Spinal cord (tissue), 10 donors: ENCODE data around the gene DDX5. TPM values are rescaled to one million over a fixed set of nuclear protein-coding genes. Genes with fewer than 3 reads are reported as not detected.
"Not testable (repeated sequence)": the region's sequence is repeated elsewhere in the genome, so short reads cannot be mapped to it uniquely, and the experiment has no call there.

Experiments
- DNase-seq, 6 donors: peaks; one replicate each; pipeline versions ENCODE4 v3.0.0 to v3.0.0-alpha.2; 2013 to 2015; ENCODE audit warnings: low spot score in 6 of 6, low read depth in 4 of 6
- H3K27ac ChIP-seq: one replicate; pipeline ENCODE4 v1.5.1; 2013; ENCODE audit warnings: low read depth, low read length, control low read depth
- H3K27me3 ChIP-seq: one replicate; pipeline ENCODE4 v1.6.1; 2013; ENCODE audit warnings: low read length; ENCODE audit not compliant: control insufficient read depth, insufficient read depth
- H3K36me3 ChIP-seq: one replicate; pipeline ENCODE4 v1.6.1; 2013; ENCODE audit warnings: low read length; ENCODE audit not compliant: control insufficient read depth, insufficient read depth
- H3K4me1 ChIP-seq: one replicate; pipeline ENCODE4 v1.6.1; 2013; ENCODE audit warnings: low read length; ENCODE audit not compliant: control insufficient read depth, insufficient read depth
- H3K4me3 ChIP-seq: one replicate; pipeline ENCODE4 v1.5.1; 2013; ENCODE audit warnings: low read depth, low read length, control low read depth
- H3K9me3 ChIP-seq: one replicate; pipeline ENCODE4 v1.6.1; 2013; ENCODE audit warnings: low read length; ENCODE audit not compliant: control insufficient read depth, insufficient read depth
- WGBS: methylation state at CpG from one replicate; pipeline ENCODE4 v1.1.5; 2013; ENCODE audit warnings: missing lambda C conversion rate; ENCODE audit not compliant: insufficient coverage; 5-methylcytosine and 5-hydroxymethylcytosine counted together
- polyA plus RNA-seq, 2 donors: library from polyadenylated mRNA; unstranded; fragments of 120-200 nt; gene quantifications; one replicate each; pipeline ENCODE4 v1.2.1, GENCODE V29; 2013; ENCODE audit not compliant: insufficient read length in 2 of 2
- total RNA-seq, 2 donors: library from RNA; depleted of rRNA in 1 of 2; stranded (reverse); fragments of 120-200 nt in 1 of 2; fragments of >200 nt in 1 of 2; gene quantifications; one replicate each; pipeline versions ENCODE4 v1.2.3 to v1.2.4, GENCODE V29; 2013 to 2014
- donor health status: healthy.

The DDX5 gene
- total and polyA plus RNA-seq, 4 donors: 373 to 652 (median 553) TPM

DNA sequence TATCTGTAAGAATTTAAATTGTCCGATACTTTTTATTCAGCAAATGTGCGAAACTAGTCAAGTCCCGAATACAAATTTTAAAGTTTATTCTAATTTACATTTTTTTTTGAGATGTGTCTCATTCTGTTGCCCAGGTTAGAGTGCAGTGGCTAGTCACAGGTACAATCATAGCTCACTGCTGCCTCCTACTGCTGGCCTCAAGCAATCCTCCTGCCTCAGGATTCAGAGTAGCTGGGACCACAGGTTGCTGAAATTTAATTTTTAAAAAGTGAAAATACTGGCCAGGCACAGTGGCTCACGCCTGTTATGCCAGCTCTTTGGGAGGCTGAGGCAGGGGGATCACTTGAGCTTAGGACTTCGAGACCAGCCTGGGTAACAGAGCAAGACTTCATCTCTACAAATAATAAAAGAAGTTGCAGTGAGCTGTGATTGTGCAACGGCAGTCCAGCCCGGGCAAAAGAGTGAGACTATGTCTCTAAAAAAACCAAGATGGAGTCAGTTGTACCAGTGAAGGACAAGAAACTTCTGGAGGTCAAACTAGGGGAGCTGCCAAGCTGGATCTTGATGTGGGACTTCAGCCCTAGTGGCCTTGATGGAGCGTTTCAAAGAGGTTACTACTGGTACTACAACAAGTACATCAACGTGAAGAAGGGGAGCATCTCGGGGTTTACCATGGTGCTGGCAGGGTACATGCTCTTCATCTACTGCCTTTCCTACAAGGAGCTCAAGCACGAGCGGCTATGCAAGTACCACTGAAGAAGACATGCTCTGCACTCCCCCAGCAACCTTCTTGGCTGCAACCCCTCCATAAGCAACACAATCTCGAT, 14.8 kb downstream of the DDX5 start:
- no peaks in the 10 kb centered on the region for H3K27me3 ChIP-seq
- H3K9me3 ChIP-seq: no peaks in the 10 kb centered on the region
- H3K4me1 ChIP-seq: peaks cover 17% of the 10 kb centered on the region
- H3K27ac ChIP-seq: no peak overlapping the region
- WGBS: 90% methylated on average over 8 of the region's 13 CpGs
- DNase-seq: peak in 1 of 6 donors; percentile 34
- H3K36me3 ChIP-seq: peaks cover 14% of the 10 kb centered on the region
- H3K4me3 ChIP-seq: no peak overlapping the region

DNA sequence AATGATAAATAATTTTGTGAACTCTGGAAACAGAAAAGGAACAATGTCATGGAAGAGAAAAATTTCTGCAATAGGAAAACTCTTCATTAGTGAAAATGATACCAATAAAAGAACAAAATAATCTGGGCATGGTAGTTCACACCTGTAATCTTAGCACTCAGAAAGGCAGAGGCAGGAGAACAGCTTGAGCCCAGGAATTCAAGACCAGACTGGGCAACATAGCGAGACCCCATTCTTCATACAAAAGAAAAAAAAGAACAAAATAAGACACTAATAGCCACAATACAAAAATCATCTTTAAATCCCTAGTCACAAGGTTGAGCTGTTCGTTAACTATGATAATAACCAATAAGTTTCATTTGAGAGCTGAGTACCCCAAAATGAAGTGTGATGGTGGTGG, 17.8 kb downstream of the DDX5 start:
- Histone ChIP-seq H3K4me3 (no peak overlapping the region), H3K36me3 (peaks cover 25% of the 10 kb centered on the region), H3K27ac (no peak overlapping the region), H3K9me3 (no peaks in the 10 kb centered on the region), H3K4me1 (no peaks in the 10 kb centered on the region), H3K27me3 (no peaks in the 10 kb centered on the region)
- no peak for DNase-seq
- no CpG with 5 or more reads among the region's 2 CpGs for WGBS

DNA sequence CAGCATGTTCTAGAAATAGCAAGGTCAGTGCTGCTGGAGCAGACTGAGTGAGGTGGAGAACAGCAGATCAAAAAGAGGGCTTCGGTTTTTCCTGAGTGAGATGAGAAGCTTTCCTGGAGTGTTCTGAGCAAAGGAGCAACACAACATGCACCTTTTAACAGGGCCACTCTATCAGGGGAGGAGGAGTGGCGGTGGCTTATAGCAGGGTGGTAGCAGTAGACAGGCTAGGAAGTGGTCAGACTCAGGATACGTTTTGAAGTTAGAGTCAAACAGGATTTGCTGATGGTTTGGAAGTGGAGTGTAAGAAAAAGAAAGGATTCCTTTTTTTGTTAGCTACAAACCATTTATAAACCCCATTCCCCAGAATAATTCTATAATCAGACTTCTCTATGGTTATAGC, 21.7 kb downstream of the DDX5 start:
- 90% methylated on average over 2 of the region's 3 CpGs for WGBS
- no peak for DNase-seq
- Histone ChIP-seq H3K27me3 (no peaks in the 10 kb centered on the region), H3K36me3 (peaks cover 26% of the 10 kb centered on the region), H3K27ac (no peak overlapping the region), H3K9me3 (no peaks in the 10 kb centered on the region), H3K4me1 (no peaks in the 10 kb centered on the region), H3K4me3 (no peak overlapping the region)

DNA sequence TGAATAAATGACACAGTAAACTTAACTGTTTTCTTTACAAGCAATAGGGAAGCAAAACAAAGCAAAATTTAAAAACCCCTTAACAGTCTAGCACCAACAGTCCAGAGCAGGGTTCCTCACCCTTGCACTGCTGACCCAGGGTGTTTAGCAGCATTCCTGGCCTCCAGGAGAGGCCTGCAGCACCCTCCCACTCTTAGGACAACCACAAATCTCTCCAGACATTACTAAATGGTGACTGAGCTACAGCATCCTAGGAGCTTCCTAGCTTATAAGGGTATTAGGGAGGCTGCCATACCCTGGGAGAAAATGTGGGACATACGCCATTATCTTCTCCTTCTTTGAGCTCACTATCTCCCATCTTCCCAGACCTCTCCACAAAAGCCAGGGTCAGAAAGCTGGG, 25.1 kb downstream of the DDX5 start:
- Histone ChIP-seq H3K27me3 (no peaks in the 10 kb centered on the region), H3K4me3 (no peak overlapping the region), H3K27ac (no peak overlapping the region), H3K9me3 (no peaks in the 10 kb centered on the region), H3K36me3 (peaks cover 22% of the 10 kb centered on the region), H3K4me1 (no peaks in the 10 kb centered on the region)
- DNase-seq: no peak
- 100% methylated on average over 1 of the region's 1 CpG for WGBS

DNA sequence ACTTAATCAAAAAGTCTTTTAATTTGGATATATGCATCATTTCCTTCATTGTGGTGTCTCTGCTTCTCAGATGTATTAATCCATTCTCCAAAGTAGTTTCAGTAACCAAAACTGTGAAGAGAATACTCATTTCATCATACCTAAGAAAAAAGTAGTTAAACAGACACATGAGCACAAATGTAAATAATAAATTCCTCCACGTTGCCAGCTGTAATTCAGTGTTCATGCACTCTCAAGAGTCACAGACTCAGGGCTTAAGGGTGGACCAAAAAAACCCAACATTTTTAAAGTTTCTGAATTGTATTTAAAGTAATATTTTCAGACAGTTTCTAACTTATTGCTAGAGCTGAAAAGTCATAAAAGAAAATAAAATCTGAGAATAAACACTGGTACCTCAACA, 28.2 kb downstream of the DDX5 start:
- peaks cover 7% of the 10 kb centered on the region for H3K36me3 ChIP-seq
- no peaks in the 10 kb centered on the region for H3K4me1 ChIP-seq
- no peak for DNase-seq
- no peak overlapping the region for H3K27ac ChIP-seq
- H3K4me3 ChIP-seq: no peak overlapping the region
- H3K9me3 ChIP-seq: no peaks in the 10 kb centered on the region
- no peaks in the 10 kb centered on the region for H3K27me3 ChIP-seq
- no CpG with 5 or more reads among the region's 1 CpG for WGBS

DNA sequence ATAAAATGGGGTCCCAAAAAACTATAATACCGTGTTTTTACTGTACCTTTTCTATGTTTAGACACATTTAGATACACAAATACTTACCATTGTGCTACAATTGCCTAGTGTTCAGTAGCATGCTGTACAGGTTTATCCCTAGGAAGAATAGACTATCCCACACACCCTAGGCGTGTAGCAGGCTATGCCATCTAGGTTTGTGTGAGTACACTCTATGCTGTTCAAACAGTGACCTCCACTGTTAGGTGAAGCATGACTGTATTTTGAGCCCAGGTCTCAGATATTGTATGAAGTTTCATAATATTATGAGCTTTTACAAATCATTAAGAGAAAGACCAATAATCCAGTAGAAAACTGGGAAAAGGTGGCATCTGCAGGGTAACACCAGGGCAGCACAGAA, 33.5 kb downstream of the DDX5 start:
- Histone ChIP-seq H3K27me3 (no peaks in the 10 kb centered on the region), H3K4me1 (no peaks in the 10 kb centered on the region), H3K9me3 (no peaks in the 10 kb centered on the region), H3K4me3 (no peak overlapping the region), H3K36me3 (no peaks in the 10 kb centered on the region), H3K27ac (no peak overlapping the region)
- no CpG with 5 or more reads among the region's 2 CpGs for WGBS
- no peak for DNase-seq

DNA sequence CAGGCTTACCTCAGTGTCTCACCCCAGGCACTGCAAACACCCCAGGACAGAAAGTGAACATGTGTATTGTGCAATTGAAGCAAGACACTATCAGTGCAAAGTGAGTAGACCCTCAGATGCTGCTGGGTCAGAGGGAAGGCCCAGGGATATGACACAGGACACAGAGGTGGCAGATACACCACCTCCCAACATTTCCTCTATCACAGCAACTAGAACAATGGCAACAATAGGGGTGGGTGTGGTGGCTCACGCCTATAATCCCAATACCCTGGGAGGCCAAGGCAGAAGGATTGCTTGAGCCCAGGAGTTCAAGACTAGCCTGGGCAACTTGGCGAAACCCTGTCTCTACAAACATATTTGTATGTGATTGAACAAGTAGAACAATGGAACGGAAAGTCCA, 34.6 kb downstream of the DDX5 start:
- H3K4me1 ChIP-seq: no peaks in the 10 kb centered on the region
- no peaks in the 10 kb centered on the region for H3K36me3 ChIP-seq
- H3K27ac ChIP-seq: no peak overlapping the region
- no peaks in the 10 kb centered on the region for H3K27me3 ChIP-seq
- H3K9me3 ChIP-seq: no peaks in the 10 kb centered on the region
- no peak overlapping the region for H3K4me3 ChIP-seq
- no peak for DNase-seq
- WGBS: no CpG with 5 or more reads among the region's 3 CpGs

DNA sequence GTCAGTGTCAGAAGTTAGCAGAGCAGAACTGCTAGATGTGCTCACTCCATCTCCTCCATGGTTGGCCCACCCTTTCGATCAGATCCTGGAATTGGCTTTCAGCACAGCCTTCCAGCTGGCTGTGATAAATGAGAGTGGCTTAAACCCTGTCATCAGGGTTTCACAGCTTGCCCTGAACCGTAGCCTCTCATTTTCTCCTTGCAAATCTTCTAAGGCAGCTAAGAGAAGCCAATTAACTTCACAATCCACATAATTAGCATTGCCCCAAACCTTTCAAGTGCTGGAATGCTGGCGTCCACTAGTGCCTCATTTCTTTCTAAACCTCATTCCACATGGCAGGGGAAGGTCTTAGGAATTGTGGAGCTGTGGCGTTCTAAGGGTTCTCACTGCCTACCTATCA, 35.5 kb downstream of the DDX5 start:
- no peak overlapping the region for H3K4me3 ChIP-seq
- no peak for DNase-seq
- H3K36me3 ChIP-seq: no peaks in the 10 kb centered on the region
- H3K27me3 ChIP-seq: no peaks in the 10 kb centered on the region
- no peak overlapping the region for H3K27ac ChIP-seq
- no peaks in the 10 kb centered on the region for H3K9me3 ChIP-seq
- H3K4me1 ChIP-seq: no peaks in the 10 kb centered on the region
- WGBS: 13% methylated on average over 1 of the region's 4 CpGs

DNA sequence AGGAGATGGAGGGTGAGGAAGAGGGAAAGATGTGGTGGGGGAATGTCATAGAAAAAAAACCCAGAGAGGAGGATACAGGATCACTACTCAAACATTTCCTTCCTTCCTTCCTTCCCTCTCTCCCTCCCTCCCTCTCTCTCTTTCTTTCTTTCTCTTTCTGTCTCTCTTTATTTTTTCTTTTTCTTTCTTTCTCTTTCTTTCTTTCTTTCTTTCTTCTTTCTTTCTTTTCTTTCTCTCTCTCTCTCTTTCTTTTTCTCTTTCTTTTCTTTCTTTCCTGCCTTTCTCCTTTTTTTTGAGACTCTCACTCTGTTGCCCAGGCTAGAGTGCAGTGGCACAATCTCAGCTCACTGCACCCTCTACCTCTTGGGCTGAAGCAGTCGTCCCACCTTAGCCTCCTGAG, 39.3 kb downstream of the DDX5 start:
- not testable (repeated sequence) for H3K27me3 ChIP-seq, H3K4me1 ChIP-seq, DNase-seq, H3K4me3 ChIP-seq, H3K27ac ChIP-seq, H3K36me3 ChIP-seq, H3K9me3 ChIP-seq
- WGBS: no CpG with 5 or more reads among the region's 1 CpG

DNA sequence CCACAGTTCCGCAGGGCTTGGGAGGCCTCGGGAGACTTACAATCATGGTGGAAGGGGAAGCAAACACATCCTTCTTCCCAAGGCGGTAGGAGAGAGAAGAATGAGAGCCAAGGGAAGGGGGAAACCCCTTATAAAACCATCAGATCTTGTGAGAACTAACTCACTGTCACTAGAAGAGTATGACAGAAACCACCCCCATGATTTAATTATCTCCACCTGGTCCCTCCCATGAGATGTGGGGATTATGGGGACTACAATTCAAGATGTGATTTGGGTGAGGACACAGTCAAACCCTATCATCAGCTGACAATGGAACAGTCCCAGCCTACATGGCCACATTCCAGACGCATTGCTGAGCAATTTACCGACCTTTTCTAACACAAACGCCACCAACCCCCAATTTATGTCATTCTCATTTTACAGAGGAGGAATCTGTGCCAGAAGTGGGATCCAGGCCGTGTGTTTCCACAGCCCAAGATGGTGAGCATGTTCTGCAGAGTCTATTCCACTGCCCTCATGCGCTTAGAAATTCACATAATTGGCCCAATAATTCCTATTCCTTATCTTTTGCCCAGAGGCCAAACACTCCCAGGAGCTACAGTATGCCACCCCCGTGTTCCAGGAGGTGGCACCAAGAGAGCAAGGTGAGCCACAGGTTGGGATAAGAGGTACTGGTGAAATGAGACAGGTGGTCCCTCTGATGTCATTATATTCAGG, 39.9 kb downstream of the DDX5 start:
- no peak overlapping the region for H3K4me3 ChIP-seq
- 75% methylated on average over 6 of the region's 9 CpGs for WGBS
- H3K36me3 ChIP-seq: no peaks in the 10 kb centered on the region
- H3K4me1 ChIP-seq: no peaks in the 10 kb centered on the region
- H3K9me3 ChIP-seq: no peaks in the 10 kb centered on the region
- peak in 1 of 6 donors; percentile 35 for DNase-seq
- H3K27me3 ChIP-seq: no peaks in the 10 kb centered on the region
- no peak overlapping the region for H3K27ac ChIP-seq
